ENCODE results near the gene ABCC6. TPM values are rescaled to one million over a fixed set of nuclear protein-coding genes. Genes with fewer than 3 reads are reported as not detected.
"Not testable (repeated sequence)": the region's sequence is repeated elsewhere in the genome, so short reads cannot be mapped to it uniquely, and the experiment has no call there.

Gene ABCC6
- total RNA-seq, 1 donor from 2014 or later, result 5.9 TPM

- Mint-ChIP-seq H3K4me3 (no peak overlapping the region), H3K36me3 (peaks cover 16% of the 10 kb centered on the region)
Measured at GRCh38 chr16:16109453-16110110, 113.7 kb downstream of the ABCC6 start.

GRCh38 chr16:16108759-16109158 is 114.5 kb downstream of the ABCC6 start:
- no peak for TF ChIP-seq CTCF (conservative IDR thresholded peaks at IDR 0.05)
- H3K4me3 Mint-ChIP-seq, result no peak overlapping the region
- no peaks in the 10 kb centered on the region for H3K9me3 Mint-ChIP-seq
- no peak for DNase-seq (ENCODE audit: extremely low spot score, unreplicated experiment)
- H3K27ac Mint-ChIP-seq, result no peak overlapping the region
- H3K36me3 Mint-ChIP-seq, result peaks cover 22% of the 10 kb centered on the region
- H3K27me3 Mint-ChIP-seq, result no peaks in the 10 kb centered on the region
- H3K4me1 Mint-ChIP-seq (ENCODE audit: unreplicated experiment), result no peaks in the 10 kb centered on the region

More at GRCh38 chr16:16109453-16110110, 113.7 kb downstream of the ABCC6 start:
- no peaks in the 10 kb centered on the region for H3K4me1 Mint-ChIP-seq (ENCODE audit: unreplicated experiment)
- no peak for TF ChIP-seq CTCF (conservative IDR thresholded peaks at IDR 0.05)
- H3K9me3 Mint-ChIP-seq, result no peaks in the 10 kb centered on the region
- H3K27ac Mint-ChIP-seq, result no peak overlapping the region
- H3K27me3 Mint-ChIP-seq, result no peaks in the 10 kb centered on the region
- no peak for DNase-seq (ENCODE audit: extremely low spot score, unreplicated experiment)

DNA sequence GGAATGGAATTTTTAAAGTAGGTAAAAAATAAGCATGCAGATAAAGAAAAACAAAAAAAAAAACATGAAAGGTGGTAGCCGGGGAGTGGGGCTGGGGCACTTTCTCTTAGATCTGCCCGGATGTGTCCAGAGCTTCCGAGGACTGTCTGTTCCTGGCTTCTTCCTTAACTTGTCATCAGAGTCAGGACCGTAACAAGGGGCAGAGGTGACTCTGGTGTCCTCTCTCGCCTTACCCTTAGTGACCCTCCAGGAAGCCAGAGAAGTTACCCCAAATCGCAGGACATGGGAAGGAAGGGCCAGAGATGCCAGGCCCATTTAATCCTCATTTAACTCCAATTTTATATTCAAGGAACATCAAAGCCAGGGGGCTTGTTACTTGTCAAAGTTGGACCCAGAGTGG is 115.5 kb downstream of the ABCC6 start:
- Mint-ChIP-seq H3K27ac (no peak overlapping the region), H3K4me1 (ENCODE audit: unreplicated experiment) (no peaks in the 10 kb centered on the region), H3K36me3 (peaks cover 23% of the 10 kb centered on the region)

GRCh38 chr16:16106466-16106865 is 116.8 kb downstream of the ABCC6 start:
- TF ChIP-seq CTCF (conservative IDR thresholded peaks at IDR 0.05), result no peak
- no peak for DNase-seq (ENCODE audit: extremely low spot score, unreplicated experiment)
- Mint-ChIP-seq H3K27me3 (no peaks in the 10 kb centered on the region), H3K27ac (no peak overlapping the region), H3K9me3 (no peaks in the 10 kb centered on the region), H3K4me1 (ENCODE audit: unreplicated experiment) (no peaks in the 10 kb centered on the region), H3K36me3 (peaks cover 18% of the 10 kb centered on the region), H3K4me3 (no peak overlapping the region)

More for the DNA sequence above, 115.5 kb downstream of the ABCC6 start:
- Mint-ChIP-seq H3K9me3 (no peaks in the 10 kb centered on the region), H3K27me3 (no peaks in the 10 kb centered on the region), H3K4me3 (no peak overlapping the region)
- no peak for DNase-seq (ENCODE audit: extremely low spot score, unreplicated experiment)
- no peak for TF ChIP-seq CTCF (conservative IDR thresholded peaks at IDR 0.05)

- H3K27ac Mint-ChIP-seq, result no peak overlapping the region
Measured at GRCh38 chr16:16105646-16106045, 117.6 kb downstream of the ABCC6 start.

GRCh38 chr16:16104804-16105141 is 118.5 kb downstream of the ABCC6 start:
- H3K4me3 Mint-ChIP-seq; H3K9me3 Mint-ChIP-seq; H3K4me1 Mint-ChIP-seq (ENCODE audit: unreplicated experiment); H3K27me3 Mint-ChIP-seq; DNase-seq (ENCODE audit: extremely low spot score, unreplicated experiment); H3K27ac Mint-ChIP-seq: not testable (repeated sequence)
- H3K36me3 Mint-ChIP-seq, result peaks cover 16% of the 10 kb centered on the region

More at GRCh38 chr16:16105646-16106045, 117.6 kb downstream of the ABCC6 start:
- Mint-ChIP-seq H3K4me3 (no peak overlapping the region), H3K4me1 (ENCODE audit: unreplicated experiment) (no peaks in the 10 kb centered on the region), H3K36me3 (peaks cover 16% of the 10 kb centered on the region), H3K27me3 (no peaks in the 10 kb centered on the region), H3K9me3 (no peaks in the 10 kb centered on the region)
- TF ChIP-seq CTCF (conservative IDR thresholded peaks at IDR 0.05), result no peak
- DNase-seq (ENCODE audit: extremely low spot score, unreplicated experiment), result no peak

GRCh38 chr16:16104132-16104803 is 119.0 kb downstream of the ABCC6 start:
- not testable (repeated sequence) for H3K9me3 Mint-ChIP-seq; H3K4me3 Mint-ChIP-seq; H3K4me1 Mint-ChIP-seq (ENCODE audit: unreplicated experiment); DNase-seq (ENCODE audit: extremely low spot score, unreplicated experiment); H3K27me3 Mint-ChIP-seq; H3K27ac Mint-ChIP-seq
- H3K36me3 Mint-ChIP-seq, result peaks cover 16% of the 10 kb centered on the region

Measured in type B pancreatic cell (in vitro differentiated cells).